Measurements from ENCODE around the gene FHL2.

The FHL2 gene

DNA sequence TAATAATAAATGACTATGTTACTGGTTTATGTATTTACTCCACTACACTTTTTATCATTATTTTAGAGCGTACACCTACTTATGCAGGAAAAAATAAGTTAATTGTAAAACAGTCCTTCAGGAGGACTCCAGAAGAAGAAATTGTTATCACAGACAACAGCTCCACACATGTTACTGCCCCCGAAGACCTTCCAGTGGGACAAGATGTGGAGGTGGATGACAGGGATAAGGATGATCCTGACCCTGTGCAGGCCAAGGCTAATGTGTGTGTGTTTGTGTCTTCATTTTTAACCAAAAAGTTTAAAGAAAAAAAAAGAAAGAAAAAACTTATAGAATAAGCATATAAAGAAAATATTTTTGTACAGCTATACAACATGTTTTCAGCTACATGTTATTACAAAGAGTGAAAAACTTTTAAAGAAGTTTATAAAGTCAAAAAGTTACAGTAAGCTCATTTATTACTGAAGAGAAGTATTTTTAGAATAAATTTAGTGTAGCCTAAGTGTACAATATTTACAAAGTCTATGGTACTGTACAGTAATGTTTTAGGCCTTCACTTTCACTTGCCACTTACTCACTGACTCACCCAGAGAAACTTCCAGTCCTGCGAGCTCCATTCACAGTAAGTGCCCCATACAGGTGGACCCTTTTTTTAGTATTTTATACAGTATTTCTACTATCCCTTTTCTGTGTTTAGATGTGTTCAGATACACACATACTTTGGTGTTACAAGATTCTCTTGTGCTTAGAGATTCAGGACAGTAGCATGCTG lies 76.8 kb downstream of the FHL2 start (continued):
- TF ChIP-seq CSRNP3 (CRISPR knock-in tag; IDR thresholded peaks at IDR 0.05) (no peak), ZC3H10 (CRISPR knock-in tag; IDR thresholded peaks at IDR 0.05) (no peak), CSDC2 (CRISPR knock-in tag; IDR thresholded peaks at IDR 0.05) (no peak), CREB5 (CRISPR knock-in tag; IDR thresholded peaks at IDR 0.05; ENCODE audit: low read depth) (no peak), ZFP30 (CRISPR knock-in tag; IDR thresholded peaks at IDR 0.05) (no peak), ZNF8 (CRISPR knock-in tag; IDR thresholded peaks at IDR 0.05) (no peak)
- TF ChIP-seq, protein P1, sequence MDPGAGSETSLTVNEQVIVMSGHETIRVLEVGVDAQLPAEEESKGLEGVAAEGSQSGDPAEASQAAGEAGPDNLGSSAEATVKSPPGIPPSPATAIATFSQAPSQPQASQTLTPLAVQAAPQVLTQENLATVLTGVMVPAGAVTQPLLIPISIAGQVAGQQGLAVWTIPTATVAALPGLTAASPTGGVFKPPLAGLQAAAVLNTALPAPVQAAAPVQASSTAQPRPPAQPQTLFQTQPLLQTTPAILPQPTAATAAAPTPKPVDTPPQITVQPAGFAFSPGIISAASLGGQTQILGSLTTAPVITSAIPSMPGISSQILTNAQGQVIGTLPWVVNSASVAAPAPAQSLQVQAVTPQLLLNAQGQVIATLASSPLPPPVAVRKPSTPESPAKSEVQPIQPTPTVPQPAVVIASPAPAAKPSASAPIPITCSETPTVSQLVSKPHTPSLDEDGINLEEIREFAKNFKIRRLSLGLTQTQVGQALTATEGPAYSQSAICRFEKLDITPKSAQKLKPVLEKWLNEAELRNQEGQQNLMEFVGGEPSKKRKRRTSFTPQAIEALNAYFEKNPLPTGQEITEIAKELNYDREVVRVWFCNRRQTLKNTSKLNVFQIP (CRISPR knock-in tag; IDR thresholded peaks at IDR 0.05; ENCODE audit: borderline replicate concordance, low read depth), result no peak

DNA sequence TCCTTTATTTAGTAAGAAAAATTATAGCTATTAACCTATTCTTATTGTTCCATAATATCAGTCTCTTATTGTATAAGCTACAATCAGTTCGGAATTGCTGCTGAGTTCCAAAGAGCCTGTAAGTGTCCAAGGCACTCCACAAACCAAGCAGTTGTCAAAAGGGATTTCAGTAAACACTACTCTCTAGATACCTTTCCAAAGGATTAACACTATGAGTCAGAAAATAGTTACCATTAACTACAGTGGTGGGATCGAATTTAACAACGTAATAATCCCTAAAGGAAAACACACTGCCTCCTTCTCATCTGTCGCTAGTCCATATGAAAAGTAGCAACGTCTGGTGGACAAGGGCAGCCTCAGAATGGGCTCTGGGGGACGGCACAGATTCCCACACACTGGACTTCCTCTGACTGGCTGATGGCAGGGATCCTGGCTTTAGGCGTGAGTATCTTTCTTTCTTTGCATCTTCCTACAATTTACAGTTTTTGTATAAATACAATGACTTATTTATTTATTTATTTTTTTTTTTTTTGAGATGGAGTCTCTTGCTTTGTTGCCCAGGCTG lies 78.1 kb downstream of the FHL2 start:
- peak; percentile 51 for ATAC-seq
- TF ChIP-seq SNAI2 (CRISPR knock-in tag; IDR thresholded peaks at IDR 0.05) (no peak), BACH2 (CRISPR knock-in tag; IDR thresholded peaks at IDR 0.05; ENCODE audit: borderline replicate concordance) (no peak), RARB (CRISPR knock-in tag; IDR thresholded peaks at IDR 0.05) (no peak), CSRNP3 (CRISPR knock-in tag; IDR thresholded peaks at IDR 0.05) (no peak), PPARA (CRISPR knock-in tag; IDR thresholded peaks at IDR 0.05; ENCODE audit: borderline replicate concordance) (no peak), ZNF70 (CRISPR knock-in tag; IDR thresholded peaks at IDR 0.05) (no peak), TCF4 (CRISPR knock-in tag; IDR thresholded peaks at IDR 0.05; ENCODE audit: borderline replicate concordance) (no peak), CSDC2 (CRISPR knock-in tag; IDR thresholded peaks at IDR 0.05) (no peak), ESRRG (CRISPR knock-in tag; IDR thresholded peaks at IDR 0.05) (no peak), ZNF565 (CRISPR knock-in tag; conservative IDR thresholded peaks at IDR 0.05; ENCODE audit: low read depth) (no peak), TSHZ2 (CRISPR knock-in tag; IDR thresholded peaks at IDR 0.05) (no peak)
- TF ChIP-seq, protein P2, sequence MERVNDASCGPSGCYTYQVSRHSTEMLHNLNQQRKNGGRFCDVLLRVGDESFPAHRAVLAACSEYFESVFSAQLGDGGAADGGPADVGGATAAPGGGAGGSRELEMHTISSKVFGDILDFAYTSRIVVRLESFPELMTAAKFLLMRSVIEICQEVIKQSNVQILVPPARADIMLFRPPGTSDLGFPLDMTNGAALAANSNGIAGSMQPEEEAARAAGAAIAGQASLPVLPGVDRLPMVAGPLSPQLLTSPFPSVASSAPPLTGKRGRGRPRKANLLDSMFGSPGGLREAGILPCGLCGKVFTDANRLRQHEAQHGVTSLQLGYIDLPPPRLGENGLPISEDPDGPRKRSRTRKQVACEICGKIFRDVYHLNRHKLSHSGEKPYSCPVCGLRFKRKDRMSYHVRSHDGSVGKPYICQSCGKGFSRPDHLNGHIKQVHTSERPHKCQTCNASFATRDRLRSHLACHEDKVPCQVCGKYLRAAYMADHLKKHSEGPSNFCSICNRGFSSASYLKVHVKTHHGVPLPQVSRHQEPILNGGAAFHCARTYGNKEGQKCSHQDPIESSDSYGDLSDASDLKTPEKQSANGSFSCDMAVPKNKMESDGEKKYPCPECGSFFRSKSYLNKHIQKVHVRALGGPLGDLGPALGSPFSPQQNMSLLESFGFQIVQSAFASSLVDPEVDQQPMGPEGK (CRISPR knock-in tag; IDR thresholded peaks at IDR 0.05; ENCODE audit: borderline replicate concordance), result no peak

- no peak for ATAC-seq
- TF ChIP-seq TSHZ2 (CRISPR knock-in tag; IDR thresholded peaks at IDR 0.05), result no peak
- no peak for TF ChIP-seq CSRNP3 (CRISPR knock-in tag; IDR thresholded peaks at IDR 0.05)
- no peak for TF ChIP-seq GLIS3 (CRISPR knock-in tag; IDR thresholded peaks at IDR 0.05)
- TF ChIP-seq TOX (CRISPR knock-in tag; IDR thresholded peaks at IDR 0.05; ENCODE audit: borderline replicate concordance), result no peak
- no peak for TF ChIP-seq ZFP30 (CRISPR knock-in tag; IDR thresholded peaks at IDR 0.05)
- TF ChIP-seq RARB (CRISPR knock-in tag; IDR thresholded peaks at IDR 0.05), result no peak
- TF ChIP-seq BACH2 (CRISPR knock-in tag; IDR thresholded peaks at IDR 0.05; ENCODE audit: borderline replicate concordance), result no peak
Measured at GRCh38 chr2:105317937-105318336, 80.9 kb downstream of the FHL2 start.
